ENCODE data around the gene ENPEP.

DNA sequence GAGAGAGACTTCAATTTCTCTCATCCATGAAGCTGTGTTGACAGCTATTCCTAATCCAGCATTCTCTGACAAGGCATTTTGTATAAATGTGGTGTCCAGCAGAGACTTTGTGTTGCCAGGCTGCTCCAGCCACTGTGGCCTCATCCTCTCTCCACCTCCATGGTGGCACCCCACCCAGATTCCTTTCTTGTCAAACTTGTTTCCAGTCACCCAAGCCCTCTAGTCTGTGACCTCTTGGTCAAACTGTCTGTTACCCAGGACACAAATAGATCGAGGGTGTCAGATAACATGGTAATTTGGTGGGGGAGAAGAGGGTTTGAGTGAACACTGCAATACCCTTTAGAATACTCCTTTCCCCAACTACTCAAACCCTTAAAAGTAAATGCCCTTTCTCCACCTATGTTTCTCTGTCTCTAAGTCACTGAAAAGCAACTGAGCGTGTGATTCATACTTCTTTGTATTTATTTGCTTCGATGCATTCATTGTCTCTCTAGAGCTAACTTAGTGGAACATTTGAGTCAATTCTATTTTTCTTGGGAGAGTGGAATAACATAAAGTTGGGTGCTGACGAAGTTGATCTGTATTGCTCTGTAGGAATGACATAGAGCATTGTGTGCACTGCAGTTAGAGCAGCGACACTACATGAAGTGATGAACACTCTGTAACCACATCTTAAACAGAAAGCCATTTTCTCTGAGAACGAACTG lies 133.2 kb downstream of the ENPEP start:
- TF ChIP-seq, protein P1, sequence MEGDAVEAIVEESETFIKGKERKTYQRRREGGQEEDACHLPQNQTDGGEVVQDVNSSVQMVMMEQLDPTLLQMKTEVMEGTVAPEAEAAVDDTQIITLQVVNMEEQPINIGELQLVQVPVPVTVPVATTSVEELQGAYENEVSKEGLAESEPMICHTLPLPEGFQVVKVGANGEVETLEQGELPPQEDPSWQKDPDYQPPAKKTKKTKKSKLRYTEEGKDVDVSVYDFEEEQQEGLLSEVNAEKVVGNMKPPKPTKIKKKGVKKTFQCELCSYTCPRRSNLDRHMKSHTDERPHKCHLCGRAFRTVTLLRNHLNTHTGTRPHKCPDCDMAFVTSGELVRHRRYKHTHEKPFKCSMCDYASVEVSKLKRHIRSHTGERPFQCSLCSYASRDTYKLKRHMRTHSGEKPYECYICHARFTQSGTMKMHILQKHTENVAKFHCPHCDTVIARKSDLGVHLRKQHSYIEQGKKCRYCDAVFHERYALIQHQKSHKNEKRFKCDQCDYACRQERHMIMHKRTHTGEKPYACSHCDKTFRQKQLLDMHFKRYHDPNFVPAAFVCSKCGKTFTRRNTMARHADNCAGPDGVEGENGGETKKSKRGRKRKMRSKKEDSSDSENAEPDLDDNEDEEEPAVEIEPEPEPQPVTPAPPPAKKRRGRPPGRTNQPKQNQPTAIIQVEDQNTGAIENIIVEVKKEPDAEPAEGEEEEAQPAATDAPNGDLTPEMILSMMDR (CRISPR knock-in tag; IDR thresholded peaks at IDR 0.05) = no peak
- TF ChIP-seq, protein P2, sequence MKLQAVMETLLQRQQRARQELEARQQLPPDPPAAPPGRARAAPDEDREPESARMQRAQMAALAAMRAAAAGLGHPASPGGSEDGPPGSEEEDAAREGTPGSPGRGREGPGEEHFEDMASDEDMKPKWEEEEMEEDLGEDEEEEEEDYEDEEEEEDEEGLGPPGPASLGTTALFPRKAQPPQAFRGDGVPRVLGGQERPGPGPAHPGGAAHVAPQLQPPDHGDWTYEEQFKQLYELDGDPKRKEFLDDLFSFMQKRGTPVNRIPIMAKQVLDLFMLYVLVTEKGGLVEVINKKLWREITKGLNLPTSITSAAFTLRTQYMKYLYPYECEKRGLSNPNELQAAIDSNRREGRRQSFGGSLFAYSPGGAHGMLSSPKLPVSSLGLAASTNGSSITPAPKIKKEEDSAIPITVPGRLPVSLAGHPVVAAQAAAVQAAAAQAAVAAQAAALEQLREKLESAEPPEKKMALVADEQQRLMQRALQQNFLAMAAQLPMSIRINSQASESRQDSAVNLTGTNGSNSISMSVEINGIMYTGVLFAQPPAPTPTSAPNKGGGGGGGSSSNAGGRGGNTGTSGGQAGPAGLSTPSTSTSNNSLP (IDR thresholded peaks at IDR 0.05; ENCODE audit: low read depth, low read length) = no peak
- TF ChIP-seq SMARCC2 (IDR thresholded peaks at IDR 0.05) (no peak), TOPORS (CRISPR knock-in tag; IDR thresholded peaks at IDR 0.05) (no peak), ZSCAN20 (CRISPR knock-in tag; IDR thresholded peaks at IDR 0.05; ENCODE audit: borderline replicate concordance) (no peak), RAD21 (CRISPR knock-in tag; IDR thresholded peaks at IDR 0.05) (no peak), ASH2L (IDR thresholded peaks at IDR 0.05; ENCODE audit: insufficient read length, low read depth, low read length) (no peak), ZNF761 (CRISPR knock-in tag; conservative IDR thresholded peaks at IDR 0.05) (no peak), TCF7L2 (IDR thresholded peaks at IDR 0.05; ENCODE audit: low read depth, low read length) (no peak)

Measured in HepG2 (cell line).